HepG2 (cell line): ENCODE data around the gene RNASE4. TPM values are rescaled to one million over a fixed set of nuclear protein-coding genes. Genes with fewer than 3 reads are reported as not detected.
A peak's percentile ranks its signal among the peaks of the same experiment; 100 is the strongest.

Experiments
- CAMTA2 ChIP-seq: sonication (generic); formaldehyde crosslinking; IDR thresholded peaks from 2 replicates; pipeline ENCODE4 v1.4.0; 2020; ENCODE audit warnings: mild to moderate bottlenecking, missing genetic modification reagents, borderline replicate concordance
- FOXK1 ChIP-seq: sonication (generic); formaldehyde crosslinking; IDR thresholded peaks from 2 replicates; pipeline ENCODE4 v1.4.0; 2020; ENCODE audit warnings: low read depth, missing genetic modification reagents, borderline replicate concordance
- SIX4 ChIP-seq: sonication (generic); formaldehyde crosslinking; IDR thresholded peaks from 2 replicates; pipeline ENCODE4 v1.4.0; 2020; ENCODE audit warnings: missing genetic modification reagents
- TOPORS ChIP-seq: sonication (generic); formaldehyde crosslinking; IDR thresholded peaks from 2 replicates; pipeline ENCODE4 v1.8.0; 2023; ENCODE audit warnings: mild to moderate bottlenecking, missing genetic modification reagents
- ZNF143 ChIP-seq: sonication (generic); formaldehyde crosslinking; IDR thresholded peaks from 2 replicates; pipeline ENCODE4 v1.4.0; 2020; ENCODE audit warnings: missing genetic modification reagents
- ZNF224 ChIP-seq: sonication (generic); formaldehyde crosslinking; IDR thresholded peaks from 2 replicates; pipeline ENCODE4 v1.5.0; 2020; ENCODE audit warnings: mild to moderate bottlenecking, missing genetic modification reagents
- polyA plus RNA-seq, 8 experiments: library from polyadenylated mRNA; depleted of rRNA in 3 of 8; stranded (reverse) in 7 of 8; unstranded in 1 of 8; fragments of >200 nt; fragmentation: Illumina TruSeq in 4 of 8; extraction: Trizol in 4 of 8; gene quantifications; 2 replicates each; pipeline versions ENCODE4 v1.2.1 to v1.2.3, GENCODE V29; 2011 to 2016; ENCODE audit warnings: low read depth in 4 of 8, missing spikeins in 1 of 8, mixed read lengths in 1 of 8; ENCODE audit not compliant: insufficient read depth in 1 of 8
- total RNA-seq, 5 experiments: library from RNA; depleted of rRNA; stranded (reverse); fragments of >200 nt; fragmentation: Illumina TruSeq; extraction: Trizol; gene quantifications; 2 replicates each; pipeline ENCODE4 v1.2.3, GENCODE V29; 2016; ENCODE audit warnings: low read depth in 1 of 5
- TF ChIP-seq, protein P1 (sequence below): sonication (generic); formaldehyde crosslinking; IDR thresholded peaks from 2 replicates; pipeline ENCODE4 v1.4.0; 2020; ENCODE audit warnings: missing genetic modification reagents, borderline replicate concordance
- TF ChIP-seq, protein P2 (sequence below): sonication (generic); formaldehyde crosslinking; IDR thresholded peaks from 2 replicates; pipeline ENCODE4 v1.5.0; 2020; ENCODE audit warnings: mild to moderate bottlenecking, missing genetic modification reagents, borderline replicate concordance
- TF ChIP-seq, protein P3 (sequence below): sonication (generic); formaldehyde crosslinking; IDR thresholded peaks from 2 replicates; pipeline ENCODE4 v1.4.0; 2020; ENCODE audit warnings: mild to moderate bottlenecking, missing genetic modification reagents, borderline replicate concordance
- TF ChIP-seq, protein P4 (sequence below): sonication (generic); formaldehyde crosslinking; conservative IDR thresholded peaks from 2 replicates; pipeline ENCODE4 v1.8.1; 2023; ENCODE audit warnings: missing genetic modification reagents

Gene RNASE4
- total and polyA plus RNA-seq, 2 of the 13 experiments (the other 11 are each of a cell fraction or from before 2014, with no cell fraction given): 109 to 983 TPM

DNA sequence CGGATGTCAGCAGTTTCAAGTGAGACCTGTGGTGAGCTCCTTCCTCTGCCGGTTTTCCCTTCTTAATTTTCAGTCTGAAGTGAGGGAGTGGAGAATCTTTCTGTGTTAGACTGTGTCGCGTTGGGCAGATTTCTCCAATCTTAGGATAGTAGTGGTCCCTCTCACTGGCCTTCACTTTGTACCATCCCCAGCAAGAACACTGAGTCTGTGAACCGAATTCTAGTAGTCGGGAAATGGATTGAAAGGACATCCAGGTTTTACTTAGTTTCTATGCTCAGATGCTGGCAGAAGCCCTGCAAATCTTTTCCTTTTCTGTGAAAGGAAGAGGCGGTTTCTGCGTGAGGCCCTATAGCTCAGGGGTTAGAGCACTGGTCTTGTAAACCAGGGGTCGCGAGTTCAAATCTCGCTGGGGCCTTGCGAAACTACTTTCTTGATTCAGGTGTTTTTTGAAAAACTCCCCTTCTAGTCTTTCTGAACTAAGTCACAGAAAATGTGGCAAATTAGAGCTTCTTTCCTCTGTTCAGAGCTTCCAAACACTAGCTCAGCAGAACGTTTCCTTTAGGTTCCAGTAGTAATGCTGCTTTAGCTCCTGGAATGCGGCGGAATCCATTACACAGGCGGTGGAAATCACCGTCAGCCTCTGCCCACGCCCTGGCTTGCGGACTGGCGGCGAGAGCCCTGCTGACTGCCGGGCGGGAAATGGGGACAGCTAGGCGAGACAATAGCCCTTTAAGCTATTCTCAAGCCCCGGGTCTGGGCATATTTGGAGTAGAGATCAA lies 2.8 kb upstream of the RNASE4 start (continued):
- TF ChIP-seq, protein P1, sequence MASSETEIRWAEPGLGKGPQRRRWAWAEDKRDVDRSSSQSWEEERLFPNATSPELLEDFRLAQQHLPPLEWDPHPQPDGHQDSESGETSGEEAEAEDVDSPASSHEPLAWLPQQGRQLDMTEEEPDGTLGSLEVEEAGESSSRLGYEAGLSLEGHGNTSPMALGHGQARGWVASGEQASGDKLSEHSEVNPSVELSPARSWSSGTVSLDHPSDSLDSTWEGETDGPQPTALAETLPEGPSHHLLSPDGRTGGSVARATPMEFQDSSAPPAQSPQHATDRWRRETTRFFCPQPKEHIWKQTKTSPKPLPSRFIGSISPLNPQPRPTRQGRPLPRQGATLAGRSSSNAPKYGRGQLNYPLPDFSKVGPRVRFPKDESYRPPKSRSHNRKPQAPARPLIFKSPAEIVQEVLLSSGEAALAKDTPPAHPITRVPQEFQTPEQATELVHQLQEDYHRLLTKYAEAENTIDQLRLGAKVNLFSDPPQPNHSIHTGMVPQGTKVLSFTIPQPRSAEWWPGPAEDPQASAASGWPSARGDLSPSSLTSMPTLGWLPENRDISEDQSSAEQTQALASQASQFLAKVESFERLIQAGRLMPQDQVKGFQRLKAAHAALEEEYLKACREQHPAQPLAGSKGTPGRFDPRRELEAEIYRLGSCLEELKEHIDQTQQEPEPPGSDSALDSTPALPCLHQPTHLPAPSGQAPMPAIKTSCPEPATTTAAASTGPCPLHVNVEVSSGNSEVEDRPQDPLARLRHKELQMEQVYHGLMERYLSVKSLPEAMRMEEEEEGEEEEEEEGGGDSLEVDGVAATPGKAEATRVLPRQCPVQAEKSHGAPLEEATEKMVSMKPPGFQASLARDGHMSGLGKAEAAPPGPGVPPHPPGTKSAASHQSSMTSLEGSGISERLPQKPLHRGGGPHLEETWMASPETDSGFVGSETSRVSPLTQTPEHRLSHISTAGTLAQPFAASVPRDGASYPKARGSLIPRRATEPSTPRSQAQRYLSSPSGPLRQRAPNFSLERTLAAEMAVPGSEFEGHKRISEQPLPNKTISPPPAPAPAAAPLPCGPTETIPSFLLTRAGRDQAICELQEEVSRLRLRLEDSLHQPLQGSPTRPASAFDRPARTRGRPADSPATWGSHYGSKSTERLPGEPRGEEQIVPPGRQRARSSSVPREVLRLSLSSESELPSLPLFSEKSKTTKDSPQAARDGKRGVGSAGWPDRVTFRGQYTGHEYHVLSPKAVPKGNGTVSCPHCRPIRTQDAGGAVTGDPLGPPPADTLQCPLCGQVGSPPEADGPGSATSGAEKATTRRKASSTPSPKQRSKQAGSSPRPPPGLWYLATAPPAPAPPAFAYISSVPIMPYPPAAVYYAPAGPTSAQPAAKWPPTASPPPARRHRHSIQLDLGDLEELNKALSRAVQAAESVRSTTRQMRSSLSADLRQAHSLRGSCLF (CRISPR knock-in tag): no peak; the same call in 1 of the 2 replicates
- TF ChIP-seq ZNF224 (CRISPR knock-in tag) (peak; percentile 75; the same call in 1 of the 2 replicates), SIX4 (peak; percentile 20; the same call in 1 of the 2 replicates), CAMTA2 (CRISPR knock-in tag) (no peak), ZNF143 (no peak; the same call in 1 of the 2 replicates), TOPORS (no peak; the same call in 1 of the 2 replicates), FOXK1 (CRISPR knock-in tag) (peak; percentile 73; the same call in 1 of the 2 replicates)
- TF ChIP-seq, protein P2, sequence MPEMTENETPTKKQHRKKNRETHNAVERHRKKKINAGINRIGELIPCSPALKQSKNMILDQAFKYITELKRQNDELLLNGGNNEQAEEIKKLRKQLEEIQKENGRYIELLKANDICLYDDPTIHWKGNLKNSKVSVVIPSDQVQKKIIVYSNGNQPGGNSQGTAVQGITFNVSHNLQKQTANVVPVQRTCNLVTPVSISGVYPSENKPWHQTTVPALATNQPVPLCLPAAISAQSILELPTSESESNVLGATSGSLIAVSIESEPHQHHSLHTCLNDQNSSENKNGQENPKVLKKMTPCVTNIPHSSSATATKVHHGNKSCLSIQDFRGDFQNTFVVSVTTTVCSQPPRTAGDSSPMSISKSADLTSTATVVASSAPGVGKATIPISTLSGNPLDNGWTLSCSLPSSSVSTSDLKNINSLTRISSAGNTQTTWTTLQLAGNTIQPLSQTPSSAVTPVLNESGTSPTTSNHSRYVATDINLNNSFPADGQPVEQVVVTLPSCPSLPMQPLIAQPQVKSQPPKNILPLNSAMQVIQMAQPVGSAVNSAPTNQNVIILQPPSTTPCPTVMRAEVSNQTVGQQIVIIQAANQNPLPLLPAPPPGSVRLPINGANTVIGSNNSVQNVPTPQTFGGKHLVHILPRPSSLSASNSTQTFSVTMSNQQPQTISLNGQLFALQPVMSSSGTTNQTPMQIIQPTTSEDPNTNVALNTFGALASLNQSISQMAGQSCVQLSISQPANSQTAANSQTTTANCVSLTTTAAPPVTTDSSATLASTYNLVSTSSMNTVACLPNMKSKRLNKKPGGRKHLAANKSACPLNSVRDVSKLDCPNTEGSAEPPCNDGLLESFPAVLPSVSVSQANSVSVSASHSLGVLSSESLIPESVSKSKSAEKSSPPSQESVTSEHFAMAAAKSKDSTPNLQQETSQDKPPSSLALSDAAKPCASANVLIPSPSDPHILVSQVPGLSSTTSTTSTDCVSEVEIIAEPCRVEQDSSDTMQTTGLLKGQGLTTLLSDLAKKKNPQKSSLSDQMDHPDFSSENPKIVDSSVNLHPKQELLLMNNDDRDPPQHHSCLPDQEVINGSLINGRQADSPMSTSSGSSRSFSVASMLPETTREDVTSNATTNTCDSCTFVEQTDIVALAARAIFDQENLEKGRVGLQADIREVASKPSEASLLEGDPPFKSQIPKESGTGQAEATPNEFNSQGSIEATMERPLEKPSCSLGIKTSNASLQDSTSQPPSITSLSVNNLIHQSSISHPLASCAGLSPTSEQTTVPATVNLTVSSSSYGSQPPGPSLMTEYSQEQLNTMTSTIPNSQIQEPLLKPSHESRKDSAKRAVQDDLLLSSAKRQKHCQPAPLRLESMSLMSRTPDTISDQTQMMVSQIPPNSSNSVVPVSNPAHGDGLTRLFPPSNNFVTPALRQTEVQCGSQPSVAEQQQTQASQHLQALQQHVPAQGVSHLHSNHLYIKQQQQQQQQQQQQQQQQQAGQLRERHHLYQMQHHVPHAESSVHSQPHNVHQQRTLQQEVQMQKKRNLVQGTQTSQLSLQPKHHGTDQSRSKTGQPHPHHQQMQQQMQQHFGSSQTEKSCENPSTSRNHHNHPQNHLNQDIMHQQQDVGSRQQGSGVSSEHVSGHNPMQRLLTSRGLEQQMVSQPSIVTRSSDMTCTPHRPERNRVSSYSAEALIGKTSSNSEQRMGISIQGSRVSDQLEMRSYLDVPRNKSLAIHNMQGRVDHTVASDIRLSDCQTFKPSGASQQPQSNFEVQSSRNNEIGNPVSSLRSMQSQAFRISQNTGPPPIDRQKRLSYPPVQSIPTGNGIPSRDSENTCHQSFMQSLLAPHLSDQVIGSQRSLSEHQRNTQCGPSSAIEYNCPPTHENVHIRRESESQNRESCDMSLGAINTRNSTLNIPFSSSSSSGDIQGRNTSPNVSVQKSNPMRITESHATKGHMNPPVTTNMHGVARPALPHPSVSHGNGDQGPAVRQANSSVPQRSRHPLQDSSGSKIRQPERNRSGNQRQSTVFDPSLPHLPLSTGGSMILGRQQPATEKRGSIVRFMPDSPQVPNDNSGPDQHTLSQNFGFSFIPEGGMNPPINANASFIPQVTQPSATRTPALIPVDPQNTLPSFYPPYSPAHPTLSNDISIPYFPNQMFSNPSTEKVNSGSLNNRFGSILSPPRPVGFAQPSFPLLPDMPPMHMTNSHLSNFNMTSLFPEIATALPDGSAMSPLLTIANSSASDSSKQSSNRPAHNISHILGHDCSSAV (CRISPR knock-in tag): no peak
- TF ChIP-seq, protein P3, sequence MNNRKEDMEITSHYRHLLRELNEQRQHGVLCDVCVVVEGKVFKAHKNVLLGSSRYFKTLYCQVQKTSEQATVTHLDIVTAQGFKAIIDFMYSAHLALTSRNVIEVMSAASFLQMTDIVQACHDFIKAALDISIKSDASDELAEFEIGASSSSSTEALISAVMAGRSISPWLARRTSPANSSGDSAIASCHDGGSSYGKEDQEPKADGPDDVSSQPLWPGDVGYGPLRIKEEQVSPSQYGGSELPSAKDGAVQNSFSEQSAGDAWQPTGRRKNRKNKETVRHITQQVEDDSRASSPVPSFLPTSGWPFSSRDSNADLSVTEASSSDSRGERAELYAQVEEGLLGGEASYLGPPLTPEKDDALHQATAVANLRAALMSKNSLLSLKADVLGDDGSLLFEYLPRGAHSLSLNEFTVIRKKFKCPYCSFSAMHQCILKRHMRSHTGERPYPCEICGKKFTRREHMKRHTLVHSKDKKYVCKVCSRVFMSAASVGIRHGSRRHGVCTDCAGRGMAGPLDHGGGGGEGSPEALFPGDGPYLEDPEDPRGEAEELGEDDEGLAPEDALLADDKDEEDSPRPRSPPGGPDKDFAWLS (CRISPR knock-in tag): no peak
- TF ChIP-seq, protein P4, sequence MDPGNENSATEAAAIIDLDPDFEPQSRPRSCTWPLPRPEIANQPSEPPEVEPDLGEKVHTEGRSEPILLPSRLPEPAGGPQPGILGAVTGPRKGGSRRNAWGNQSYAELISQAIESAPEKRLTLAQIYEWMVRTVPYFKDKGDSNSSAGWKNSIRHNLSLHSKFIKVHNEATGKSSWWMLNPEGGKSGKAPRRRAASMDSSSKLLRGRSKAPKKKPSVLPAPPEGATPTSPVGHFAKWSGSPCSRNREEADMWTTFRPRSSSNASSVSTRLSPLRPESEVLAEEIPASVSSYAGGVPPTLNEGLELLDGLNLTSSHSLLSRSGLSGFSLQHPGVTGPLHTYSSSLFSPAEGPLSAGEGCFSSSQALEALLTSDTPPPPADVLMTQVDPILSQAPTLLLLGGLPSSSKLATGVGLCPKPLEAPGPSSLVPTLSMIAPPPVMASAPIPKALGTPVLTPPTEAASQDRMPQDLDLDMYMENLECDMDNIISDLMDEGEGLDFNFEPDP: no peak
